Measurements from ENCODE around the gene DCAF4. TPM values are rescaled to one million over a fixed set of nuclear protein-coding genes. Genes with fewer than 3 reads are reported as not detected.
"Not testable (repeated sequence)": the region's sequence is repeated elsewhere in the genome, so short reads cannot be mapped to it uniquely, and the experiment has no call there.

DCAF4 gene
- total RNA-seq, 2 experiments from 2014 or later: 25.5 to 31.8 TPM

DNA sequence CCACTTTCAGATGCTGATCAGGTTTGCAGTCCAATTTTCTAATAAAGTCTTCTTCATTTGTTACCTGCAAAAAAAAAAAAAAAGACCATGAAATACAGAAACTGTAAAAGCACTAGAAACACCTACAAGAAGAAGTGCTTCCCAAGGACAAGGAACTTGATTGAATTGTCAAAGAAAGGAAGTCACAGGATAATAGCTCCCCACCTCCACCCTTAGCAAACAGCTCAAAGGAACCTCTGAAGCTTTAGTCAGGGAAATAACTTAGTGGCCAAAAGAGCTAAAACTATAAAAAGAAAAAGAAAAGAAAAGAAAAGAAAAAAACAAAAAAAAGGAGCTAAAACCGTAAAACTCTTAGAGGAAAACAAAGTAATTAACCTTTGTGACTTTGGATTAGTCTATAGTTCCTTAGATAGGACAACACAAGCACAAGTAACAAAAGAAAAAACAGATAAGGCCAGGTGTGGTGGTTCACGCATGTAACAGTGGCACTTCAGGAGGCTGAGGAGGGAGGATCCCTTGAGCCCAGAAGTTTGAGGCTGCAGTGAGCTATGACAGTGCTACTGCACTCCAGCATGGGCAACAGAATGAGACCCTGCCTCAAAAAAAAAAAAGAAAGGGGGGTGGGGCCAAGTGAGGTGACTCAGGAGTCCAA is 72.1 kb downstream of the DCAF4 start:
- Mint-ChIP-seq H3K27me3 (no peaks in the 10 kb centered on the region), H3K36me3 (peaks cover 8% of the 10 kb centered on the region), H3K27ac (peak overlapping the region; percentile 32), H3K4me1 (no peaks in the 10 kb centered on the region), H3K9me3 (no peaks in the 10 kb centered on the region), H3K4me3 (no peak overlapping the region)
- DNase-seq: no peak

GRCh38 chr14:72999316-72999715 is 73.1 kb downstream of the DCAF4 start:
- DNase-seq: no peak
- Mint-ChIP-seq H3K4me3 (no peak overlapping the region), H3K27ac (no peak overlapping the region), H3K9me3 (no peaks in the 10 kb centered on the region), H3K27me3 (no peaks in the 10 kb centered on the region), H3K36me3 (peaks cover 8% of the 10 kb centered on the region), H3K4me1 (no peaks in the 10 kb centered on the region)

DNA sequence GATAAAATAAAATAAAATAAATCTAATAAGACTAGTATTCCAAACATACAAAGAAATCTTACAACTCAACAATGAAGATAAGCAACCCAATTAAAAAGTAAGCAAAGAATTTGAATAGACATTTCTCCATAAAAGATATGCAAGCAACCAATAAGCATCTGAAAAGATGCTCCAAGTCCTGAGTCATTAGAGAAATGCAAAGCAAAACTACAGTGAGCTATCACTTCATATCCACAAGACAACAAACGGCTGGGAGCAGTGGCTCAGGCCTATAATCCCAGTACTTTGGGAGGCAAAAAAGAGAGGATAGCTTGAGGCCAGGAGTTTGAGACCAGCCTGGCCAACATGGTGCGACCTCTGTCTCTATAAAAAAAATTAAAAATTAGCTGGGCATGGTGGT is 73.8 kb downstream of the DCAF4 start:
- DNase-seq: no peak
- H3K4me3 Mint-ChIP-seq: no peak overlapping the region
- H3K36me3 Mint-ChIP-seq: peaks cover 8% of the 10 kb centered on the region
- H3K27ac Mint-ChIP-seq: no peak overlapping the region
- no peaks in the 10 kb centered on the region for H3K4me1 Mint-ChIP-seq
- H3K27me3 Mint-ChIP-seq: no peaks in the 10 kb centered on the region
- no peaks in the 10 kb centered on the region for H3K9me3 Mint-ChIP-seq

- no peak for DNase-seq
- no peaks in the 10 kb centered on the region for H3K36me3 Mint-ChIP-seq
- H3K27ac Mint-ChIP-seq: no peak overlapping the region
Observed at GRCh38 chr14:73003681-73004080, 77.4 kb downstream of the DCAF4 start.

DNA sequence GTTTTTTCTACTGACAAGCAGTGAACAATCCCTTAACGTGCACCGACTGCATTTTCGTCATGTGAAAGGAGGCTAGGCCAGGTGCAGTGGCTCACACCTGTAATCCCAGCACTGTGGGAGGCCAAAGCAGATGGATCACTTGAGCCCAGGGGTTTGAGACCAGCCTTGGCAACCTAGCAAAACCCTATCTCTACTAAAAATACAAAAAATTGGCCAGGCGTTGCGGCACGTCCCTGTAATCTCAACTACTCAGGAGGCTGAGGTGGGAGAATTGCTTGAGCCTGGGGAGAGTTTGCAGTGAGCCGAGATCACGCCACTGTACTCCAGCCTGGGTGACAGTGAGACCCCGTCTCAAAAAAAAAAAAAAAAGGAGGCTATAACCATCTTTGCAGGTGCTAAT is 78.4 kb downstream of the DCAF4 start:
- not testable (repeated sequence) for H3K27ac Mint-ChIP-seq, H3K36me3 Mint-ChIP-seq, H3K9me3 Mint-ChIP-seq, H3K27me3 Mint-ChIP-seq, H3K4me1 Mint-ChIP-seq, DNase-seq, H3K4me3 Mint-ChIP-seq

More at GRCh38 chr14:73003681-73004080, 77.4 kb downstream of the DCAF4 start:
- no peak overlapping the region for H3K4me3 Mint-ChIP-seq
- no peaks in the 10 kb centered on the region for H3K9me3 Mint-ChIP-seq
- no peaks in the 10 kb centered on the region for H3K4me1 Mint-ChIP-seq
- H3K27me3 Mint-ChIP-seq: no peaks in the 10 kb centered on the region

DNA sequence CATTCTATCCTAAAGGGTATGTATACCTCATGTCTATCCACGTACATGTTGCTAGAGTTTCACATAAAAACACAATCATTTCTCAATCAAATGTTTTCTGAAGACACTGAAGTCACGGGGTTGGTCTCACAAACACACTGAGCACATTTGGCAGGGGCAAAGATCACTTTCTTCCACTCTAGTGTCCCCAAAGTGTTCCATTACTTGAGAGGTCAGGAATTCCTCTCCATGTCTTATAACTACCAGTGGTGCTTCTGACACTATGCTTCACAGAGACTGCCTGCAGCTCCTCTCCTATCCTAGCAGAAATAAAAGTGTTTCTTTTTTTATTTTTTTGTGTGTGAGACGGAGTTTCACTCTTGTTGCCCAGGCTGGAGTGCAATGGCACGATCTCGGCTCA is 81.6 kb downstream of the DCAF4 start:
- Mint-ChIP-seq H3K4me3 (no peak overlapping the region), H3K4me1 (no peaks in the 10 kb centered on the region), H3K27ac (no peak overlapping the region), H3K27me3 (no peaks in the 10 kb centered on the region), H3K9me3 (no peaks in the 10 kb centered on the region), H3K36me3 (peaks cover 13% of the 10 kb centered on the region)
- no peak for DNase-seq

- Mint-ChIP-seq H3K27me3 (no peaks in the 10 kb centered on the region), H3K4me1 (no peaks in the 10 kb centered on the region), H3K4me3 (no peak overlapping the region), H3K9me3 (no peaks in the 10 kb centered on the region), H3K27ac (no peak overlapping the region), H3K36me3 (peaks cover 13% of the 10 kb centered on the region)
- DNase-seq: no peak
Observed at GRCh38 chr14:73008501-73008900, 82.2 kb downstream of the DCAF4 start.

Other genes with a start within 250 kb of the DCAF4 start
- gene DPF3, start 32.4 kb upstream of the DCAF4 start, total RNA-seq: 1 to 10 TPM; 1.1 to 1.3 TPM
- 1 to 10 TPM; 7.6 to 7.9 TPM for gene ZFYVE1, start 100.6 kb downstream of the DCAF4 start, total RNA-seq
- 100 to 1,000 TPM; 102 to 108 TPM for gene RBM25, start 132.1 kb downstream of the DCAF4 start, total RNA-seq
- 10 to 100 TPM; 23.5 to 23.7 TPM for gene PSEN1, start 210.0 kb downstream of the DCAF4 start, total RNA-seq